ENCODE measurements around the gene TEAD4.

TEAD4 gene

GRCh38 chr12:2997989-2998670, 38.9 kb downstream of the TEAD4 start:
- no peak for TF ChIP-seq CTCF (IDR thresholded peaks at IDR 0.05; ENCODE audit: low read length, missing control alignments)
- no peak for DNase-seq (ENCODE audit: low read depth)
- H3K4me3 ChIP-seq (replicated peaks; ENCODE audit: low read depth, low read length), result no peak overlapping the region

DNA sequence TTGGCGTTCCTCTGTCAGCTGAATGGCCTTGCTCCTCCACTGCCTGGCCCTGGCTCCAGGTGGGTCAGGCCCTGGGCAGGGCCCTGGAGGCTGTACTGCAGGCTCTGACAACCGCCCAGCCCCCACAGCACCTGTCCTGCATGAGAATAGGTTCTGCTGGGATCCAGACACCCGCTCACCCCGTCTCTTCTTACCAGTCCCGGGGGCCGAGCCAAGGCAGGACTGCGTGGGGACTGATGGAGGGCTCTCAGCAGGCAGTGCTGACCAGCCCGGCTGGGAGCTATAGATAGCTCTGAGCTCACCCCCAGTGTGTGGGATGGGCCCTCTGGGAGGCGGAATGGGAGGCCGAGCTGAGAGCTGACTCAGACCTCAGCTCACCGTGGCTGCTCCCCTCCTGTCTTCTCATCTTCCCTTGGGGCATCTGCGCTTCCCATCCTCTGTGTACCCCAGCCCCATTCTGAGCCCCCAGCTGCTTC, 39.6 kb downstream of the TEAD4 start:
- H3K4me3 ChIP-seq (replicated peaks; ENCODE audit: low read depth, low read length), result no peak overlapping the region
- DNase-seq (ENCODE audit: low read depth), result peak; percentile 81
- no peak for TF ChIP-seq CTCF (IDR thresholded peaks at IDR 0.05; ENCODE audit: low read length, missing control alignments)

- no peak for DNase-seq (ENCODE audit: low read depth)
- TF ChIP-seq CTCF (IDR thresholded peaks at IDR 0.05; ENCODE audit: low read length, missing control alignments), result no peak
- no peak overlapping the region for H3K4me3 ChIP-seq (replicated peaks; ENCODE audit: low read depth, low read length)
Observed at GRCh38 chr12:2999265-2999841, 40.2 kb downstream of the TEAD4 start.

DNA sequence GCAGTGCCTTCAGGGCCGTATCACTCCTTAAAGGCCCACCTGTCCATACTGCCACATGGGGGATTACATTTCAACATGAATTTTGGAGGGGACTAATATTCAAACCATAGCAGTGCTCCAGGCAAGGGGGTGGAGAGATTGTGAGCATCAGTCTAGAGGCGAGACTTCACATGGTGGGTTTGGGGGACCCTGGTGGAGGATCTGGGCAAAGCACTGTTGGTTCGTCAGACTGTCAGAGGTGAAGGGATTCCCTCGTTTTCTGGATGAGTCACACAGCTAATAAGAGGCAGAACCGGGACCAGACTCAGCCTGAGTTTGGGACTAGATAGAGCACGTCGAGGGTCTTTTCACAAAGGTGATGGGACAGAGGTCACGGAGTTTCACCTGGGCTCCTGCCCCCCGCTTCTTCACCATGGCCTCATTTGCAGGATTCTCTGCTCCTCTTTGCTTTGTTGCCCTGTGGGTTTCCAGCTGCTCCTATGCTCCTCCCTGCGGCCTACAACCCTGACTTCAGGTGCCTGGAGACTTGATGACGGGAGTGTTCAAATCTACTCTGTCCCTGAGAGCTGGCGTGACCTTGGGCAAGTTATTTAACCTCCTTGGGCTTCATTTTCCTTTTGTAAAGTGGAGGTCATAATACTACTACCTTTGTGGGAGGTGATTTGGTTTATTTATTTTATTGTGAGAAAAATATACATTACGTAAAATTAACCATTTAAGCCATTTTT, 41.5 kb downstream of the TEAD4 start:
- no peak overlapping the region for H3K4me3 ChIP-seq (replicated peaks; ENCODE audit: low read depth, low read length)
- no peak for TF ChIP-seq CTCF (IDR thresholded peaks at IDR 0.05; ENCODE audit: low read length, missing control alignments)
- DNase-seq (ENCODE audit: low read depth), result no peak

DNA sequence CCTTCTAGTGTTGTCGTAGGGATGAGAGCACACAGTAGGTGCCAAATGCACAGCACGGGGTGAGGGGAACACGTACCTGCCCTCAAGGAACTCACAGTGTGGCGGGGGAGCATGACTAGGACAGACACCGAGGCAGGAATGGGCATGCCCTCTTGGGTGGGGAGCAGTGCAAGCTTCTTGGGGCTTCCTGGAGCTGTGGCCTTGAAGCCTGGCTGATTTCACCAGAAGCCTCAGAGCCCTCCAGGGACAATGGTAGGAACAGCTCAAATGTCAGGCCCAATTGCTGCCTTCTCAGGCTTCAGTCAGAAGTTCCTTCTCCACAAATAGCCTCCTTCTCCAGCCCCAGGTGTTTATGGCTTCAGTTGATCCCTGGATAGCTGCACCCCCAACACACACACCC, 43.4 kb downstream of the TEAD4 start:
- DNase-seq (ENCODE audit: low read depth), result no peak
- TF ChIP-seq CTCF (IDR thresholded peaks at IDR 0.05; ENCODE audit: low read length, missing control alignments), result no peak
- no peak overlapping the region for H3K4me3 ChIP-seq (replicated peaks; ENCODE audit: low read depth, low read length)

DNA sequence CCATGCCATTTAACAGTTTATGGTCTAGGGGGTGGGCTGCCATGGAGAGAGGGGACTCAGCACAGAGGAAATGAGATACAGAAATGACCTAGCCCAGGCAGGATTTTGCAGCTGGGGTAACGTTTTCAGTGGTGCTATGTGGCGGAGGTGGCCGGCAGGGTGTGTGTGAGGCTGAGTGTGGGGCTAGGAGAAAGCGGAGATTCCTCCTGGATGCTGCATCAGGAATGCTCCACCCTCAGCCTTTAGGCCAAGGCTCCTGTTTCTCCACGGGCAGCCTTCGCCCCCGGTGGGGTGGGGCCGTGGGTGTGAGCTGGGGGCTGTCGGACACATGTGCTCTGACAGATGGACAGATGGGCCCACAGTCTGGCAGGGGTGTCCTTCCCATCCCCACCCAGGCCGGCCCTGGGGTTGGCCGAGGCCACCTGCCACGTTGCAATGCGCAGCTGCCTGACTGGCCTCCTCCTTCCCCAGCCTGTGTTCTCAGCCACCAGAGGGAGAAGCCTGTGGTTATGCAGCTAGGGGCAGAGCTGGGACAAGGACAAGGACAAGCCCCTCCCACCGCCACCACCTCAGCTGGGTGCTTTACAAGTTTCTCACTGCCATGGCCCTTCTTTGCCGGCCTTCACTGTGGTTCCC, 44.3 kb downstream of the TEAD4 start:
- DNase-seq (ENCODE audit: low read depth), result no peak
- TF ChIP-seq CTCF (IDR thresholded peaks at IDR 0.05; ENCODE audit: low read length, missing control alignments), result no peak
- H3K4me3 ChIP-seq (replicated peaks; ENCODE audit: low read depth, low read length), result no peak overlapping the region
